ENCODE results near the gene HGF. TPM values are rescaled to one million over a fixed set of nuclear protein-coding genes. Genes with fewer than 3 reads are reported as not detected.
A peak's percentile ranks its signal among the peaks of the same experiment; 100 is the strongest.

Gene HGF
- total RNA-seq, 1 experiment from 2014 or later, result 0.15 TPM

DNA sequence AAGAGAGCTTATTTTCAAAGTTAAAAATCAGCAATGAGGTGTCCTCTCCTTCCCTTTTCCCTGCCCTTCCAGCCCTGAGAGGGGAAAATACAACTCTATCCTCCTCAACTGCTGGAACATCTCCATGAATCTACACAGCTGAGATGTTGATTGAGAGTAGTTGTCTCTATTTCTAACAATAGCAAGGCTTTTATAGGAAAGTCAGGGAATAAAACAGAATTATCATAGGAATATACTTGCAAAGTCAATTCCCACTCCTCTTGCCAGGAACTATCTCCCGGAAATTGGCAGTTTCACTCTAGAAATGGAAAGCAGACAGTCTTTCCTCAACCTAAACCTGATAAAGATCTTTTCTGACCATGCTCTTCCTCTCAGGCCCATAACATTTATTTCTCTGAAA is 8.8 kb downstream of the HGF start:
- Histone ChIP-seq H3K4me1 (ENCODE audit: insufficient read depth, low read length) (no peaks in the 10 kb centered on the region), H3K4me3 (ENCODE audit: low read length) (no peak overlapping the region), H2AFZ (ENCODE audit: low read length) (no peak overlapping the region), H3F3A (ENCODE audit: low read length, unreplicated experiment) (no peaks in the 10 kb centered on the region), H3K79me2 (ENCODE audit: low read length) (no peaks in the 10 kb centered on the region), H3K27ac (ENCODE audit: low read length) (no peak overlapping the region), H3K36me3 (ENCODE audit: low read depth, low read length) (no peaks in the 10 kb centered on the region), H4K20me1 (ENCODE audit: low read length) (no peaks in the 10 kb centered on the region), H3K9ac (ENCODE audit: low read length) (no peak overlapping the region), H3K4me2 (ENCODE audit: low read length) (no peak overlapping the region), H3K9me3 (ENCODE audit: low read length) (no peaks in the 10 kb centered on the region), H3K27me3 (ENCODE audit: low read length) (no peaks in the 10 kb centered on the region), H3K9me2 (replicated peaks; ENCODE audit: low read length) (no peaks in the 10 kb centered on the region)
- TF ChIP-seq, protein P1, sequence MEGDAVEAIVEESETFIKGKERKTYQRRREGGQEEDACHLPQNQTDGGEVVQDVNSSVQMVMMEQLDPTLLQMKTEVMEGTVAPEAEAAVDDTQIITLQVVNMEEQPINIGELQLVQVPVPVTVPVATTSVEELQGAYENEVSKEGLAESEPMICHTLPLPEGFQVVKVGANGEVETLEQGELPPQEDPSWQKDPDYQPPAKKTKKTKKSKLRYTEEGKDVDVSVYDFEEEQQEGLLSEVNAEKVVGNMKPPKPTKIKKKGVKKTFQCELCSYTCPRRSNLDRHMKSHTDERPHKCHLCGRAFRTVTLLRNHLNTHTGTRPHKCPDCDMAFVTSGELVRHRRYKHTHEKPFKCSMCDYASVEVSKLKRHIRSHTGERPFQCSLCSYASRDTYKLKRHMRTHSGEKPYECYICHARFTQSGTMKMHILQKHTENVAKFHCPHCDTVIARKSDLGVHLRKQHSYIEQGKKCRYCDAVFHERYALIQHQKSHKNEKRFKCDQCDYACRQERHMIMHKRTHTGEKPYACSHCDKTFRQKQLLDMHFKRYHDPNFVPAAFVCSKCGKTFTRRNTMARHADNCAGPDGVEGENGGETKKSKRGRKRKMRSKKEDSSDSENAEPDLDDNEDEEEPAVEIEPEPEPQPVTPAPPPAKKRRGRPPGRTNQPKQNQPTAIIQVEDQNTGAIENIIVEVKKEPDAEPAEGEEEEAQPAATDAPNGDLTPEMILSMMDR (conservative IDR thresholded peaks at IDR 0.05; ENCODE audit: low read depth, low read length), result no peak
- TF ChIP-seq EZH2 (IDR thresholded peaks at IDR 0.05; ENCODE audit: low read length, unreplicated experiment) (no peak), EZH2phosphoT487 (IDR thresholded peaks at IDR 0.05; ENCODE audit: borderline replicate concordance, low read length) (no peak)
- ATAC-seq, result no peak
- DNase-seq, result no peak
- intact Hi-C loops (cut with micrococcal nuclease), result no loop called here
- ChIA-PET CTCF (no interaction called here), POLR2A (ENCODE audit: unreplicated experiment) (no interaction called here)
- no TSS peak for BruUV-seq (replicated peaks)

DNA sequence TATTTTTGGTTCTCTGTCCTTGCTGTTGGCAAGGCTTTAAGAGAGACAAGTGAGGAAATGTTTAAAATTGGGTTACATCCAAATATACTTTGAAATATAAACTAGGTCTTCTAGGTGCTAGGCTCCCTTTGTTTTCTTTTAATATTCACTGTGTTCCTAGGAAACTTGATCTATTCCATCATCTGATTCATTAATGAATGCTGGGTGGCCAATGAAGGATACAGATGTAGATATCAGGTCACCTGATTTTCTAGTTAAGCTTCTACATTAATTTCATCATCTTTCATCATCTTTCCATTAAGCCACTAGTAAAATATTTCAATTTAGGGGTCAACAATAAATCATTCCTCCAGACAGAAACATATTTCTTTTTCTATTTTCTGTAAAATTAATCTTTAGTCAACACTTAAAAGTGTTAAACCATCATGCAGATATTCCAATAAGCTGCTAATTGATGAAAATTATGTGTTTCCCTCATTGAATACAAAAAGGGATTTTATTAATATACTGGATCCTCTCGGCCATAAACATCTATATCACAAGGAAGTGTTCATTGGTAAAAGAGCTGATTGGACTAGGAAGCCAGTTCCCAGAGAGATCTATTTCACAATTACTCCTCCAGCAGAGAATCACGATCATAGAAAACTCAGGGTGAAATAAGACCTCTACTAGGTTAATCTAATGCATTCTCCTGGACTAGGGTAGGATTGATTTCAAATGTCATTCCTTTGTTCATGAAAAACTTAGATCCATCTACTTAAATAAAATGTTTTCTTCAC is 14.7 kb downstream of the HGF start:
- H3K27me3 ChIP-seq (ENCODE audit: low read length), result no peaks in the 10 kb centered on the region
- DNase-seq, result no peak
- no peak overlapping the region for H2AFZ ChIP-seq (ENCODE audit: low read length)
- BruUV-seq (replicated peaks), result no TSS peak
- no peaks in the 10 kb centered on the region for H3F3A ChIP-seq (ENCODE audit: low read length, unreplicated experiment)
- no peak overlapping the region for H3K4me3 ChIP-seq (ENCODE audit: low read length)
- TF ChIP-seq EZH2phosphoT487 (IDR thresholded peaks at IDR 0.05; ENCODE audit: borderline replicate concordance, low read length) (no peak), EZH2 (IDR thresholded peaks at IDR 0.05; ENCODE audit: low read length, unreplicated experiment) (no peak)
- TF ChIP-seq, protein P1 (conservative IDR thresholded peaks at IDR 0.05; ENCODE audit: low read depth, low read length), result no peak
- no peak for ATAC-seq
- H3K9ac ChIP-seq (ENCODE audit: low read length), result no peak overlapping the region
- H3K79me2 ChIP-seq (ENCODE audit: low read length), result no peaks in the 10 kb centered on the region
- H3K4me2 ChIP-seq (ENCODE audit: low read length), result no peak overlapping the region
- intact Hi-C loops (cut with micrococcal nuclease), result no loop called here
- ChIA-PET POLR2A (ENCODE audit: unreplicated experiment) (no interaction called here), CTCF (no interaction called here)
- no peaks in the 10 kb centered on the region for H3K36me3 ChIP-seq (ENCODE audit: low read depth, low read length)
- no peaks in the 10 kb centered on the region for H3K4me1 ChIP-seq (ENCODE audit: insufficient read depth, low read length)
- H3K9me3 ChIP-seq (ENCODE audit: low read length), result no peaks in the 10 kb centered on the region
- H3K9me2 ChIP-seq (replicated peaks; ENCODE audit: low read length), result no peaks in the 10 kb centered on the region
- H3K27ac ChIP-seq (ENCODE audit: low read length), result no peak overlapping the region
- H4K20me1 ChIP-seq (ENCODE audit: low read length), result no peaks in the 10 kb centered on the region

DNA sequence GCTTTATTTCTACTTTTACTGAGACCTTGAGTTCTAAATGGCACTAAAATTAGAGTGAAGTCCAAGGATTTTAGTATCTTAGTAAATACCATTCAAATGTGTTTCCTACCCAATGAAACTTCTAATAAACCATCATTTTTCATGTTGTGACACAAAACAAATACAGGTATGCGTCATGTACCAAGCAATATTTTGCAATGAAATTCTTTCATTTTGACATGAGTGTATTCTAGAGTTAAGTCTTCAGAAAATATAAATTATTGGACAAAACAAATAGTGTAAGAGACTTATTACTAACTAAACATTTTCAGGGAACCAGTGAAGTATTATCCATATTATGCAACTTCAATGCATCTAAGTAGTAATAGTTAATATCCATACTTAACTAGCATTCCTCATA is 16.5 kb downstream of the HGF start:
- no peak overlapping the region for H3K4me3 ChIP-seq (ENCODE audit: low read length)
- H4K20me1 ChIP-seq (ENCODE audit: low read length), result no peaks in the 10 kb centered on the region
- no peak overlapping the region for H3K4me2 ChIP-seq (ENCODE audit: low read length)
- ChIA-PET CTCF (interaction anchor here (0.6 kb wide), 1 partner anchor 16 kb away, joined by 4 read pairs; the partner anchor contains the start of gene HGF), POLR2A (ENCODE audit: unreplicated experiment) (no interaction called here)
- no peaks in the 10 kb centered on the region for H3K9me2 ChIP-seq (replicated peaks; ENCODE audit: low read length)
- H3K9me3 ChIP-seq (ENCODE audit: low read length), result no peaks in the 10 kb centered on the region
- H3K36me3 ChIP-seq (ENCODE audit: low read depth, low read length), result no peaks in the 10 kb centered on the region
- ATAC-seq (no peak), DNase-seq (peak; percentile 27)
- no peak for TF ChIP-seq EZH2phosphoT487 (IDR thresholded peaks at IDR 0.05; ENCODE audit: borderline replicate concordance, low read length)
- no peak for TF ChIP-seq EZH2 (IDR thresholded peaks at IDR 0.05; ENCODE audit: low read length, unreplicated experiment)
- TF ChIP-seq, protein P1 (conservative IDR thresholded peaks at IDR 0.05; ENCODE audit: low read depth, low read length), result no peak
- no peaks in the 10 kb centered on the region for H3K27me3 ChIP-seq (ENCODE audit: low read length)
- no peak overlapping the region for H3K27ac ChIP-seq (ENCODE audit: low read length)
- no peaks in the 10 kb centered on the region for H3F3A ChIP-seq (ENCODE audit: low read length, unreplicated experiment)
- H2AFZ ChIP-seq (ENCODE audit: low read length), result no peak overlapping the region
- H3K79me2 ChIP-seq (ENCODE audit: low read length), result no peaks in the 10 kb centered on the region
- H3K4me1 ChIP-seq (ENCODE audit: insufficient read depth, low read length), result no peaks in the 10 kb centered on the region
- intact Hi-C loops (cut with micrococcal nuclease), result no loop called here
- BruUV-seq (replicated peaks), result no TSS peak
- H3K9ac ChIP-seq (ENCODE audit: low read length), result no peak overlapping the region
